Prostate gland (tissue), 2 donors: ENCODE measurements around the gene KRT80. TPM values are rescaled to one million over a fixed set of nuclear protein-coding genes. Genes with fewer than 3 reads are reported as not detected.

Experiments used
- DNase-seq: peaks from one replicate; pipeline ENCODE4 v3.0.0-alpha.2; 2019; ENCODE audit warnings: low spot score
- H3K27ac ChIP-seq, 2 donors: fragments of 200-600 bp; sonication (generic); 2 replicates each; pipeline ENCODE4 v1.5.1; 2017 to 2019
- H3K27me3 ChIP-seq: fragments of 200-600 bp; sonication (generic); replicated peaks from 2 replicates; pipeline ENCODE4 v1.5.1; 2019; ENCODE audit not compliant: insufficient read depth
- H3K36me3 ChIP-seq, 2 donors: fragments of 200-600 bp; sonication (generic); 1 replicate in 1 of 2; 2 replicates in 1 of 2; pipeline versions ENCODE4 v1.5.1 to v1.8.1; 2017 to 2019
- H3K4me1 ChIP-seq: fragments of 200-600 bp; sonication (generic); replicated peaks from 2 replicates; pipeline ENCODE4 v1.5.1; 2019
- H3K4me3 ChIP-seq, 2 donors: fragments of 200-600 bp; sonication (generic); 2 replicates each; pipeline ENCODE4 v1.5.1; 2017 to 2019
- H3K9me3 ChIP-seq: fragments of 200-600 bp; sonication (generic); 2 replicates; pipeline ENCODE4 v1.5.1; 2017
- CTCF ChIP-seq, 4 experiments: fragments of 200-600 bp in 2 of 4; fragments of 450-650 bp in 2 of 4; sonication (generic) in 2 of 4; IDR thresholded peaks; 1 replicate in 3 of 4; 2 replicates in 1 of 4; pipeline ENCODE4 v1.5.1; 2016 to 2019; ENCODE audit warnings: antibody characterized with exemption in 4 of 4, mild to moderate bottlenecking in 2 of 4, moderate library complexity in 2 of 4
- POLR2A ChIP-seq: fragments of 450-650 bp; IDR thresholded peaks from one replicate; pipeline ENCODE4 v1.6.1; 2016; ENCODE audit warnings: antibody characterized with exemption, mild to moderate bottlenecking
- POLR2AphosphoS5 ChIP-seq: sonication (generic); formaldehyde crosslinking; IDR thresholded peaks from one replicate; pipeline ENCODE4 v1.6.1; 2017; ENCODE audit warnings: antibody characterized with exemption
- WGBS: methylation state at CpG from one replicate; pipeline ENCODE4 v1.1.5; 2018; 5-methylcytosine and 5-hydroxymethylcytosine counted together
- intact Hi-C: fragments of 100-400 bp; cut with DNase I; formaldehyde crosslinking; loops from one replicate; pipeline ENCODE4 v1.14.2; 2022
- total RNA-seq, 2 donors: library from RNA; depleted of rRNA; stranded (reverse); fragments of >200 nt; gene quantifications; one replicate each; pipeline ENCODE4 v1.1.0, GENCODE V29; 2016

KRT80 gene
- total RNA-seq, 2 donors from 2014 or later, result 1.9 to 3.7 TPM

GRCh38 chr12:52184813-52185212 lies 7.0 kb downstream of the KRT80 start:
- no peak overlapping the region for H3K4me3 ChIP-seq

GRCh38 chr12:52183971-52184370 lies 7.8 kb downstream of the KRT80 start:
- Histone ChIP-seq H3K4me3 (no peak overlapping the region), H3K36me3 (no peaks in the 10 kb centered on the region), H3K4me1 (no peaks in the 10 kb centered on the region), H3K9me3 (no peaks in the 10 kb centered on the region), H3K27ac (no peak overlapping the region), H3K27me3 (peaks cover 2% of the 10 kb centered on the region)
- DNase-seq, result no peak
- TF ChIP-seq POLR2AphosphoS5, result no peak
- no peak for TF ChIP-seq CTCF (IDR thresholded peaks at IDR 0.05)
- no peak for TF ChIP-seq POLR2A
- intact Hi-C loops, result no loop called here
- 84% methylated on average over 8 of the region's 8 CpGs for WGBS

More at GRCh38 chr12:52184813-52185212, 7.0 kb downstream of the KRT80 start:
- no peaks in the 10 kb centered on the region for H3K9me3 ChIP-seq
- DNase-seq, result no peak
- no peaks in the 10 kb centered on the region for H3K36me3 ChIP-seq
- no peak overlapping the region for H3K27ac ChIP-seq
- peaks cover 2% of the 10 kb centered on the region for H3K27me3 ChIP-seq
- intact Hi-C loops, result no loop called here
- WGBS, result 70% methylated on average over 6 of the region's 6 CpGs
- no peaks in the 10 kb centered on the region for H3K4me1 ChIP-seq
- no peak for TF ChIP-seq CTCF (IDR thresholded peaks at IDR 0.05)
- no peak for TF ChIP-seq POLR2AphosphoS5

GRCh38 chr12:52183544-52183910 lies 8.3 kb downstream of the KRT80 start:
- no peaks in the 10 kb centered on the region for H3K4me1 ChIP-seq

GRCh38 chr12:52182898-52183543 lies 8.8 kb downstream of the KRT80 start:
- H3K4me1 ChIP-seq, result no peaks in the 10 kb centered on the region
- intact Hi-C loops, result no loop called here
- H3K36me3 ChIP-seq, result no peaks in the 10 kb centered on the region
- whole genome bisulfite sequencing, result 64% methylated on average over 9 of the region's 9 CpGs
- no peaks in the 10 kb centered on the region for H3K27me3 ChIP-seq
- H3K27ac ChIP-seq, result peak overlapping the region in 1 of 2 donors; percentile 32
- TF ChIP-seq POLR2AphosphoS5, result no peak
- no peak for TF ChIP-seq CTCF (IDR thresholded peaks at IDR 0.05)
- no peak for TF ChIP-seq POLR2A
- no peak for DNase-seq
- H3K9me3 ChIP-seq, result no peaks in the 10 kb centered on the region
- H3K4me3 ChIP-seq, result no peak overlapping the region

More at GRCh38 chr12:52183544-52183910, 8.3 kb downstream of the KRT80 start:
- 56% methylated on average over 6 of the region's 6 CpGs for whole genome bisulfite sequencing
- DNase-seq, result peak; percentile 44
- intact Hi-C loops, result no loop called here
- H3K27me3 ChIP-seq, result peaks cover 2% of the 10 kb centered on the region
- peak overlapping the region in 1 of 2 donors; percentile 32 for H3K27ac ChIP-seq
- no peak overlapping the region for H3K4me3 ChIP-seq
- H3K9me3 ChIP-seq, result no peaks in the 10 kb centered on the region
- no peaks in the 10 kb centered on the region for H3K36me3 ChIP-seq
- peak; percentile 22 for TF ChIP-seq POLR2AphosphoS5
- TF ChIP-seq CTCF (IDR thresholded peaks at IDR 0.05), result no peak

- H3K27me3 ChIP-seq, result no peaks in the 10 kb centered on the region
- no peak for DNase-seq
- intact Hi-C loops, result no loop called here
- no peak overlapping the region for H3K4me3 ChIP-seq
- no peak overlapping the region for H3K27ac ChIP-seq
- TF ChIP-seq CTCF (IDR thresholded peaks at IDR 0.05) (no peak), POLR2A (no peak), POLR2AphosphoS5 (no peak)
- no peaks in the 10 kb centered on the region for H3K4me1 ChIP-seq
- H3K36me3 ChIP-seq, result no peaks in the 10 kb centered on the region
- WGBS, result 42% methylated on average over 5 of the region's 5 CpGs
- H3K9me3 ChIP-seq, result no peaks in the 10 kb centered on the region
These were observed 9.4 kb downstream of the KRT80 start for GRCh38 chr12:52182384-52182783.
